ENCODE results near the gene TMEM184B. TPM values are rescaled to one million over a fixed set of nuclear protein-coding genes. Genes with fewer than 3 reads are reported as not detected.

Gene TMEM184B
- total RNA-seq, 3 donors from 2014 or later, result 30.6 to 49.5 (median 42.4) TPM

DNA sequence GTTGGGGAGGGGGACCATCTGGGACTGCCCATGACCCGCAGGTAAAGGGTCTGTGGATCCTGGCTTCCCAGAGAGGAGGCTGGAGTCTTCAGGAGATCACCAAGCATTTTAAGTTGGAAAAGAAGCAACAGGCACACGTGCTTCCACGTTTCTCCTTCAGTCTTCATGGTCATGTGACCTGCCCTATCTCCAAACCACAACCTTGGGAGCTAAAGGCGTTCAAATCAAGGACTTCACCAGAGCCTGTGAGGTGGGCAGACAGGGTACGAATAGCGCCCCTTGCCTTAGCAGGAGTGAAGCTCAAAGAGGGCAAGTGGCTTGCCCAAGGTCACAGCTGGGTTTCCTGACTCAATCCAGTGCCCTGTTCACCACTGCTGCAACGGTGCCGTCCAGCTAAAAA is 6.7 kb downstream of the TMEM184B start:
- TF ChIP-seq POLR2AphosphoS5 (IDR thresholded peaks at IDR 0.05) (no peak), POLR2A (IDR thresholded peaks at IDR 0.05) (no peak)
- TF ChIP-seq, protein P1, sequence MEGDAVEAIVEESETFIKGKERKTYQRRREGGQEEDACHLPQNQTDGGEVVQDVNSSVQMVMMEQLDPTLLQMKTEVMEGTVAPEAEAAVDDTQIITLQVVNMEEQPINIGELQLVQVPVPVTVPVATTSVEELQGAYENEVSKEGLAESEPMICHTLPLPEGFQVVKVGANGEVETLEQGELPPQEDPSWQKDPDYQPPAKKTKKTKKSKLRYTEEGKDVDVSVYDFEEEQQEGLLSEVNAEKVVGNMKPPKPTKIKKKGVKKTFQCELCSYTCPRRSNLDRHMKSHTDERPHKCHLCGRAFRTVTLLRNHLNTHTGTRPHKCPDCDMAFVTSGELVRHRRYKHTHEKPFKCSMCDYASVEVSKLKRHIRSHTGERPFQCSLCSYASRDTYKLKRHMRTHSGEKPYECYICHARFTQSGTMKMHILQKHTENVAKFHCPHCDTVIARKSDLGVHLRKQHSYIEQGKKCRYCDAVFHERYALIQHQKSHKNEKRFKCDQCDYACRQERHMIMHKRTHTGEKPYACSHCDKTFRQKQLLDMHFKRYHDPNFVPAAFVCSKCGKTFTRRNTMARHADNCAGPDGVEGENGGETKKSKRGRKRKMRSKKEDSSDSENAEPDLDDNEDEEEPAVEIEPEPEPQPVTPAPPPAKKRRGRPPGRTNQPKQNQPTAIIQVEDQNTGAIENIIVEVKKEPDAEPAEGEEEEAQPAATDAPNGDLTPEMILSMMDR (IDR thresholded peaks at IDR 0.05), result no peak
- no peak overlapping the region for H3K4me3 ChIP-seq
- H3K27me3 ChIP-seq, result no peaks in the 10 kb centered on the region
- no peaks in the 10 kb centered on the region for H3K36me3 ChIP-seq
- no peak for DNase-seq (ENCODE audit: low spot score in 2 of 2)
- H3K4me1 ChIP-seq, result peaks cover 11 to 15% of the 10 kb centered on the region in 2 donors
- H3K27ac ChIP-seq, result peak overlapping the region; percentile 54 to 80
- no peaks in the 10 kb centered on the region for H3K9me3 ChIP-seq
- intact Hi-C loops (cut with DNase I; ENCODE audit: low total_unique reads), result no loop called here

DNA sequence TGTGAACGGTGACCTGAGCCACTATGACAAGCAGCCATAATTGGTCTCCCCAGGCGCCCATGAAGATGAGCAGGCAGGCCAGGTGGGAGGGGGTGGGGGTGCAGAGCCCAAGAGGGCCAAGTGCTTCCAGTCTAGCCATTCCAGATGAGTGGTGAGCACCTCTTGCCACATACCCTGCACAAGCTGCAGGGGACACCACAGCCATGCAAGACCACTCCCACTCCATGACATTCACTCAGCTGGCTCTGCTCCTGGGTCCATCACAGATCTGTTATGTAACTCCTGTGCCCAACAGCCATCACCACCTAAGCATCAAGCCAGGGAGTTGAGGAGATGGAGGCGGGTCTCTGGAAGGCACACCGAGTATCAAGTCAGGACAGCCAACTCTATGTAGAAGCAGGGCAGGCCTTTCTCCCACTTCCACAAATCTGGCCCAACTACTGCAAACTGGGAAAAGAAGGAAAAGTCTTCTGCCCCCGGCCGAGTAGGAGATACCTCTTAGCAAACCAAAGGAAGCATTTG is 8.4 kb downstream of the TMEM184B start:
- intact Hi-C loops (cut with DNase I; ENCODE audit: low total_unique reads), result no loop called here
- peaks cover 9 to 11% of the 10 kb centered on the region in 2 donors for H3K4me1 ChIP-seq

DNA sequence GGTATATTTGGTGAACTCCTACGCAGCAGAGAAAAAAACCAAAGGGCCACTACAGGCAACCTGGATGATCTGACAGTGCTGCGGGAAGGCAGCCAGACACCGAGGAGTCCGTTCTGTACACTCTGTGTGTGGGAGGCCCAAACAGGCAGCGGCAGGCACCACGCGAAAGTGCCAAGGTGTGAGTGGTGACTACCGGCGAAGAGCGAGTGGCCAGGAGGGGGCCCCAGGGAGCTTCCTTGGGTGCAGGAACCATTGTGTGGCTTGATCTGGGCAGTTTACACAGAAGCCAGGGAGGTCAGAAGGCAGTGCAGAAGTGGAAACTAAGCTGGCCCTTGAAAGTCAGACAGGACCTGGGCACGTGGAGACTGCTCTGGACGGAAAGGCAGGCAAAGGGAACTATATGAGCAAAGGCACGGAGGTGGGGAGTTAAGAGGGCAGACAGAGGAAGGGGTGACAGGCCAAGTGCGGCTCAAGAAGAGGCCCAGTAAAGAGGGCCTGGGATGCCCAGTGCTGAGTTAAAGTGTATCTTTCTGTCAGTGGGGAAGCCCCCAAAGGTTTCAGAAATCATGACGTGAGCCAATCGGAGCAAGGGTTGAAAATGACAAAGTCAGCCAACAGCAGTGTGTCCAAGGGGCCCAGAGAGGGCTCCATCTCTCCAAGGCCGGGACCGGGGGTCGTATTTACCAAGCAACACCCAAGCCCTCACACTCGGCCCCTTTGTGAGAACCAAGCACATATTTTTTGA is 10.6 kb downstream of the TMEM184B start:
- H3K9me3 ChIP-seq, result no peaks in the 10 kb centered on the region
- H3K27me3 ChIP-seq, result no peaks in the 10 kb centered on the region
- no peaks in the 10 kb centered on the region for H3K36me3 ChIP-seq
- H3K4me1 ChIP-seq, result peaks cover 9 to 11% of the 10 kb centered on the region in 2 donors
- peak overlapping the region in 1 of 3 donors; percentile 4 for H3K4me3 ChIP-seq
- peak overlapping the region; percentile 59 to 86 for H3K27ac ChIP-seq
- intact Hi-C loops (cut with DNase I; ENCODE audit: low total_unique reads), result no loop called here
- DNase-seq (ENCODE audit: low spot score in 2 of 2), result peak; percentile 68 to 85
- TF ChIP-seq, protein P1 (IDR thresholded peaks at IDR 0.05), result peak in 2 of 3 donors; percentile 58 to 66
- TF ChIP-seq POLR2A (IDR thresholded peaks at IDR 0.05) (no peak), POLR2AphosphoS5 (IDR thresholded peaks at IDR 0.05) (peak in 1 of 3 donors; percentile 10)

More for the DNA sequence above, 8.4 kb downstream of the TMEM184B start:
- no peak overlapping the region for H3K4me3 ChIP-seq
- no peak for DNase-seq (ENCODE audit: low spot score in 2 of 2)
- H3K36me3 ChIP-seq, result no peaks in the 10 kb centered on the region
- no peaks in the 10 kb centered on the region for H3K27me3 ChIP-seq
- peak overlapping the region in 1 of 2 donors; percentile 33 for H3K27ac ChIP-seq
- no peaks in the 10 kb centered on the region for H3K9me3 ChIP-seq
- TF ChIP-seq, protein P1 (IDR thresholded peaks at IDR 0.05), result no peak
- no peak for TF ChIP-seq POLR2AphosphoS5 (IDR thresholded peaks at IDR 0.05)
- no peak for TF ChIP-seq POLR2A (IDR thresholded peaks at IDR 0.05)

DNA sequence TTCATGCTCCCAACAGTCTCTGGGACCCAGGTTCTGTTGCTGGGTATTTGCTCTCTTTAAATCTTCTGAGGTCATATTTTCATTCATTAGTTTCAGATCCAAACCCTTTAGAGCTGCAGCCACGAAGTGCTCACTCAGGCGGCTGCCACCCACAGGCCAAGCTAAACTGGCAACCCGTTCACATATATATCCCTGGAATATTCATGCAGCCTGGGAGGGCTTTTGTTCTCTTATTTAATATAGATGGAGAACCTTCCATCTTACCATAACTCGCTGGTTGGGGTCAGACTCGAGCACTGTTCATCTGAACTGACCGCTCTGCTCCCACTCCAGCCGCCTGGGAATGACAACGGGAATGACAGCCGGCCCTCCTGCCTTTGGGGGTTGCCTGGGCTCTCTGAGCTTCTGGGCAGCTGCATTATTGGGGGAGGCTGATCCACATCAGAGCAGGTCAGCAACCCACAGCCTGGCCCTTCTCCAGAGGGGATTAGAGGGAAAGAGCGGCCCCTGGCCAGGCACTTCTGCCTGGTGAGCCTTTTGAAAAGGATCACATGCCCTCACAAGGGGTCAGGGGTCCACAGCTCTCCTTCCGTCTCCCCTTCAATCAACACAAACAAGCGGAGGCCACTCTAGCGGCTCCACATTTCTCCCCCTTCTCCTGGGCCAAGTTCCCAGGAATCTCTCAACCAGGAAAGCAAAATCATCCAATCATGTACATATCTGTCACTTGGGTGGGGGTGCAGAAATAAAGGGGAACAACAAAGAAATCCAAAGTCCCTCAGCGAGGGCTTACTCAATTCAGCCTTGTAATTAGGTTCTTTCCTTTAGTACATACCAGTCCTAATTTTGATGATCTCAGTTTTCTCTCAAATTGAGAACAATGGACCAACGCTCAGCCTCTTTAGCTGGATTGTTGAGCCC is 11.8 kb downstream of the TMEM184B start:
- peak overlapping the region; percentile 13 to 44 (median 22) for H3K4me3 ChIP-seq
- no peaks in the 10 kb centered on the region for H3K36me3 ChIP-seq
- peaks cover 8 to 9% of the 10 kb centered on the region in 2 donors for H3K4me1 ChIP-seq
- H3K9me3 ChIP-seq, result no peaks in the 10 kb centered on the region
- peak overlapping the region; percentile 69 to 86 for H3K27ac ChIP-seq
- DNase-seq (ENCODE audit: low spot score in 2 of 2), result no peak
- TF ChIP-seq POLR2AphosphoS5 (IDR thresholded peaks at IDR 0.05), result no peak
- TF ChIP-seq, protein P1 (IDR thresholded peaks at IDR 0.05), result no peak
- no peak for TF ChIP-seq POLR2A (IDR thresholded peaks at IDR 0.05)
- intact Hi-C loops (cut with DNase I; ENCODE audit: low total_unique reads), result no loop called here
- H3K27me3 ChIP-seq, result no peaks in the 10 kb centered on the region
